HepG2 (cell line): ENCODE data around the gene S1PR5. TPM values are rescaled to one million over a fixed set of nuclear protein-coding genes. Genes with fewer than 3 reads are reported as not detected.

ENCODE experiments used
- CBX5 ChIP-seq: sonication (generic); formaldehyde crosslinking; IDR thresholded peaks from 2 replicates; pipeline ENCODE4 v1.4.0; 2020; ENCODE audit warnings: missing genetic modification reagents, borderline replicate concordance
- CHCHD3 ChIP-seq: sonication (generic); formaldehyde crosslinking; IDR thresholded peaks from 2 replicates; pipeline ENCODE4 v1.8.0; 2022; ENCODE audit warnings: mild to moderate bottlenecking, missing genetic modification reagents, moderate library complexity
- ELF4 ChIP-seq: sonication (generic); formaldehyde crosslinking; IDR thresholded peaks from 2 replicates; pipeline ENCODE4 v1.5.0; 2020; ENCODE audit warnings: missing genetic modification reagents, mild to moderate bottlenecking, moderate library complexity, borderline replicate concordance
- HES4 ChIP-seq: sonication (generic); formaldehyde crosslinking; IDR thresholded peaks from 2 replicates; pipeline ENCODE4 v1.9.0; 2021; ENCODE audit warnings: mild to moderate bottlenecking, missing genetic modification reagents, borderline replicate concordance
- HMG20A ChIP-seq: IDR thresholded peaks from 2 replicates; pipeline ENCODE4 v1.6.1; 2016; ENCODE audit warnings: borderline replicate concordance
- KDM5A ChIP-seq: fragments of 200-600 bp; sonication (generic); IDR thresholded peaks from 2 replicates; pipeline ENCODE4 v1.7.0; 2018; ENCODE audit warnings: antibody characterized with exemption, mild to moderate bottlenecking, low read length, borderline replicate concordance
- KLF6 ChIP-seq: IDR thresholded peaks from 2 replicates; pipeline ENCODE4 v1.8.0; 2016; ENCODE audit warnings: missing biosample characterization, missing genetic modification reagents
- MXD4 ChIP-seq: IDR thresholded peaks from 2 replicates; pipeline ENCODE4 v1.6.1; 2016; ENCODE audit warnings: mild to moderate bottlenecking, missing biosample characterization, missing genetic modification reagents
- NONO ChIP-seq, 2 experiments: fragments of 450-650 bp in 1 of 2; sonication (generic) in 1 of 2; formaldehyde crosslinking in 1 of 2; IDR thresholded peaks in 1 of 2; conservative IDR thresholded peaks in 1 of 2; 2 replicates each; pipeline versions ENCODE4 v1.6.1 to v1.8.0; 2017 to 2022; ENCODE audit warnings: mild to moderate bottlenecking in 1 of 2, missing genetic modification reagents in 1 of 2, moderate library complexity in 1 of 2
- PAX8 ChIP-seq: sonication (generic); formaldehyde crosslinking; IDR thresholded peaks from 2 replicates; pipeline ENCODE4 v1.8.0; 2022; ENCODE audit warnings: mild to moderate bottlenecking, missing genetic modification reagents, borderline replicate concordance
- REL ChIP-seq: sonication (generic); formaldehyde crosslinking; conservative IDR thresholded peaks from 2 replicates; pipeline ENCODE4 v1.8.0; 2022; ENCODE audit warnings: mild to moderate bottlenecking, missing genetic modification reagents, moderate library complexity
- RFXAP ChIP-seq: sonication (generic); formaldehyde crosslinking; IDR thresholded peaks from 2 replicates; pipeline ENCODE4 v1.4.0; 2020; ENCODE audit warnings: missing genetic modification reagents, borderline replicate concordance
- THAP11 ChIP-seq: IDR thresholded peaks from 2 replicates; pipeline ENCODE4 v1.6.1; 2016; ENCODE audit warnings: missing biosample characterization, missing genetic modification reagents
- TRIM24 ChIP-seq: sonication (generic); formaldehyde crosslinking; IDR thresholded peaks from 2 replicates; pipeline ENCODE4 v1.8.0; 2022; ENCODE audit warnings: mild to moderate bottlenecking, missing genetic modification reagents
- YEATS4 ChIP-seq: sonication (generic); formaldehyde crosslinking; IDR thresholded peaks from 2 replicates; pipeline ENCODE4 v1.4.0; 2020; ENCODE audit warnings: missing genetic modification reagents, borderline replicate concordance
- ZBTB3 ChIP-seq: sonication (generic); formaldehyde crosslinking; IDR thresholded peaks from 2 replicates; pipeline ENCODE4 v1.4.0; 2020; ENCODE audit warnings: low read depth, mild to moderate bottlenecking, moderate library complexity, missing genetic modification reagents, borderline replicate concordance
- ZBTB7A ChIP-seq: sonication (generic); formaldehyde crosslinking; IDR thresholded peaks from 2 replicates; pipeline ENCODE4 v1.8.0; 2022; ENCODE audit warnings: mild to moderate bottlenecking, missing genetic modification reagents
- ZNF10 ChIP-seq: sonication (generic); formaldehyde crosslinking; IDR thresholded peaks from 2 replicates; pipeline ENCODE4 v1.4.0; 2020; ENCODE audit warnings: mild to moderate bottlenecking, low read depth, missing genetic modification reagents, borderline replicate concordance
- ZNF101 ChIP-seq: sonication (generic); formaldehyde crosslinking; IDR thresholded peaks from 2 replicates; pipeline ENCODE4 v1.4.0; 2020; ENCODE audit warnings: mild to moderate bottlenecking, low read depth, missing genetic modification reagents, borderline replicate concordance
- ZNF605 ChIP-seq: sonication (generic); formaldehyde crosslinking; IDR thresholded peaks from 2 replicates; pipeline ENCODE4 v1.8.0; 2022; ENCODE audit warnings: mild to moderate bottlenecking, missing genetic modification reagents
- ZNF891 ChIP-seq: sonication (generic); formaldehyde crosslinking; IDR thresholded peaks from 2 replicates; pipeline ENCODE4 v1.5.0; 2020; ENCODE audit warnings: mild to moderate bottlenecking, missing genetic modification reagents
- ZSCAN29 ChIP-seq: sonication (generic); formaldehyde crosslinking; conservative IDR thresholded peaks from 2 replicates; pipeline ENCODE4 v1.4.0; 2020; ENCODE audit warnings: mild to moderate bottlenecking, missing genetic modification reagents
- polyA plus RNA-seq, 8 experiments: library from polyadenylated mRNA; depleted of rRNA in 3 of 8; stranded (reverse) in 7 of 8; unstranded in 1 of 8; fragments of >200 nt; fragmentation: Illumina TruSeq in 4 of 8; extraction: Trizol in 4 of 8; gene quantifications; 2 replicates each; pipeline versions ENCODE4 v1.2.1 to v1.2.3, GENCODE V29; 2011 to 2016; ENCODE audit warnings: low read depth in 4 of 8, missing spikeins in 1 of 8, mixed read lengths in 1 of 8; ENCODE audit not compliant: insufficient read depth in 1 of 8
- total RNA-seq, 5 experiments: library from RNA; depleted of rRNA; stranded (reverse); fragments of >200 nt; fragmentation: Illumina TruSeq; extraction: Trizol; gene quantifications; 2 replicates each; pipeline ENCODE4 v1.2.3, GENCODE V29; 2016; ENCODE audit warnings: low read depth in 1 of 5
- TF ChIP-seq, protein P1 (sequence below): sonication (generic); formaldehyde crosslinking; IDR thresholded peaks from 2 replicates; pipeline ENCODE4 v1.4.0; 2020; ENCODE audit warnings: missing genetic modification reagents
- TF ChIP-seq, protein P2 (sequence below): sonication (generic); formaldehyde crosslinking; IDR thresholded peaks from 2 replicates; pipeline ENCODE4 v1.5.0; 2020; ENCODE audit warnings: missing genetic modification reagents
- TF ChIP-seq, protein P3 (sequence below): sonication (generic); formaldehyde crosslinking; IDR thresholded peaks from 2 replicates; pipeline ENCODE4 v1.4.0; 2020; ENCODE audit warnings: missing genetic modification reagents, borderline replicate concordance

The S1PR5 gene
- total and polyA plus RNA-seq, 2 of the 13 experiments (the other 11 are each of a cell fraction or from before 2014, with no cell fraction given), result 0.04 TPM; not detected in 1

DNA sequence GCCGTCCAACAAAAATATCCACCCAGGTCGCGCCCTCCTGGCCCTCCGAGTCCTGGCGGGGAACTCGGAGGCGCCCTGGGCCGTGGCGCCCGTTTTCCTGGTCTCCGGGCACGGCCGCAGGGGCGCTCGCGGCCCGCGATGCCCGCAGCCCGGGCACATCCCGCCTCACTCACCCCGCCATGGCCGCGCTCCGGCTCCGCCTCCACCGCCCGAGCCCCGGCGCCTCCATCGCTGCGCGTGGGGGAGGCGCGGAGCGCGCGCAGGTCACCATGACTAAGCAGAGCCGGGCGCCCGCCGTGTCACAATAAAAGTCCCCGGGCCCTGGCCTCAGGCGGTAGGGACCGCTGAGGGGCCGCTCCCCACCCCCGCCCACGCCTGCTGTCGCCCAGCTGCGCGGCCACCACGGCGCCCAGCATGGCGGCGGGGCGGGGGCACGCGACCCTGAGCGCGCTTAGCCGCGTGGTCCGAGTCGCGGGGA is 14.7 kb downstream of the S1PR5 start (continued):
- TF ChIP-seq, protein P1, sequence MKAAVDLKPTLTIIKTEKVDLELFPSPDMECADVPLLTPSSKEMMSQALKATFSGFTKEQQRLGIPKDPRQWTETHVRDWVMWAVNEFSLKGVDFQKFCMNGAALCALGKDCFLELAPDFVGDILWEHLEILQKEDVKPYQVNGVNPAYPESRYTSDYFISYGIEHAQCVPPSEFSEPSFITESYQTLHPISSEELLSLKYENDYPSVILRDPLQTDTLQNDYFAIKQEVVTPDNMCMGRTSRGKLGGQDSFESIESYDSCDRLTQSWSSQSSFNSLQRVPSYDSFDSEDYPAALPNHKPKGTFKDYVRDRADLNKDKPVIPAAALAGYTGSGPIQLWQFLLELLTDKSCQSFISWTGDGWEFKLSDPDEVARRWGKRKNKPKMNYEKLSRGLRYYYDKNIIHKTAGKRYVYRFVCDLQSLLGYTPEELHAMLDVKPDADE (CRISPR knock-in tag), result no peak
- TF ChIP-seq HES4 (CRISPR knock-in tag), result no peak
- no peak for TF ChIP-seq CHCHD3 (CRISPR knock-in tag)
- TF ChIP-seq ZNF605, result no peak; the same call in 1 of the 2 replicates
- TF ChIP-seq ZNF10 (CRISPR knock-in tag), result no peak
- peak; percentile 77 for TF ChIP-seq THAP11 (CRISPR knock-in tag)
- TF ChIP-seq MXD4, result peak; percentile 59; the same call in 1 of the 2 replicates
- TF ChIP-seq KDM5A, result no peak
- TF ChIP-seq KLF6 (CRISPR knock-in tag), result peak; percentile 80; the same call in 1 of the 2 replicates
- no peak for TF ChIP-seq RFXAP
- TF ChIP-seq PAX8, result no peak
- no peak for TF ChIP-seq NONO (IDR thresholded peaks at IDR 0.05)
- TF ChIP-seq NONO (CRISPR knock-in tag; conservative IDR thresholded peaks at IDR 0.05), result peak; percentile 87; the same call in 1 of the 2 replicates
- TF ChIP-seq, protein P2, sequence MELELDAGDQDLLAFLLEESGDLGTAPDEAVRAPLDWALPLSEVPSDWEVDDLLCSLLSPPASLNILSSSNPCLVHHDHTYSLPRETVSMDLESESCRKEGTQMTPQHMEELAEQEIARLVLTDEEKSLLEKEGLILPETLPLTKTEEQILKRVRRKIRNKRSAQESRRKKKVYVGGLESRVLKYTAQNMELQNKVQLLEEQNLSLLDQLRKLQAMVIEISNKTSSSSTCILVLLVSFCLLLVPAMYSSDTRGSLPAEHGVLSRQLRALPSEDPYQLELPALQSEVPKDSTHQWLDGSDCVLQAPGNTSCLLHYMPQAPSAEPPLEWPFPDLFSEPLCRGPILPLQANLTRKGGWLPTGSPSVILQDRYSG (CRISPR knock-in tag), result no peak
- peak; percentile 63; the same call in 1 of the 2 replicates for TF ChIP-seq ZBTB7A (CRISPR knock-in tag)
- no peak for TF ChIP-seq CBX5 (CRISPR knock-in tag)
- TF ChIP-seq ZSCAN29 (CRISPR knock-in tag), result peak; percentile 50; the same call in 1 of the 2 replicates
- no peak for TF ChIP-seq ELF4 (CRISPR knock-in tag)
- peak; percentile 60; the same call in 1 of the 2 replicates for TF ChIP-seq REL
- TF ChIP-seq, protein P3, sequence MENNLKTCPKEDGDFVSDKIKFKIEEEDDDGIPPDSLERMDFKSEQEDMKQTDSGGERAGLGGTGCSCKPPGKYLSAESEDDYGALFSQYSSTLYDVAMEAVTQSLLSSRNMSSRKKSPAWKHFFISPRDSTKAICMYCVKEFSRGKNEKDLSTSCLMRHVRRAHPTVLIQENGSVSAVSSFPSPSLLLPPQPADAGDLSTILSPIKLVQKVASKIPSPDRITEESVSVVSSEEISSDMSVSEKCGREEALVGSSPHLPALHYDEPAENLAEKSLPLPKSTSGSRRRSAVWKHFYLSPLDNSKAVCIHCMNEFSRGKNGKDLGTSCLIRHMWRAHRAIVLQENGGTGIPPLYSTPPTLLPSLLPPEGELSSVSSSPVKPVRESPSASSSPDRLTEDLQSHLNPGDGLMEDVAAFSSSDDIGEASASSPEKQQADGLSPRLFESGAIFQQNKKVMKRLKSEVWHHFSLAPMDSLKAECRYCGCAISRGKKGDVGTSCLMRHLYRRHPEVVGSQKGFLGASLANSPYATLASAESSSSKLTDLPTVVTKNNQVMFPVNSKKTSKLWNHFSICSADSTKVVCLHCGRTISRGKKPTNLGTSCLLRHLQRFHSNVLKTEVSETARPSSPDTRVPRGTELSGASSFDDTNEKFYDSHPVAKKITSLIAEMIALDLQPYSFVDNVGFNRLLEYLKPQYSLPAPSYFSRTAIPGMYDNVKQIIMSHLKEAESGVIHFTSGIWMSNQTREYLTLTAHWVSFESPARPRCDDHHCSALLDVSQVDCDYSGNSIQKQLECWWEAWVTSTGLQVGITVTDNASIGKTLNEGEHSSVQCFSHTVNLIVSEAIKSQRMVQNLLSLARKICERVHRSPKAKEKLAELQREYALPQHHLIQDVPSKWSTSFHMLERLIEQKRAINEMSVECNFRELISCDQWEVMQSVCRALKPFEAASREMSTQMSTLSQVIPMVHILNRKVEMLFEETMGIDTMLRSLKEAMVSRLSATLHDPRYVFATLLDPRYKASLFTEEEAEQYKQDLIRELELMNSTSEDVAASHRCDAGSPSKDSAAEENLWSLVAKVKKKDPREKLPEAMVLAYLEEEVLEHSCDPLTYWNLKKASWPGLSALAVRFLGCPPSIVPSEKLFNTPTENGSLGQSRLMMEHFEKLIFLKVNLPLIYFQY (CRISPR knock-in tag), result peak; percentile 49; the same call in 1 of the 2 replicates
- TF ChIP-seq HMG20A (CRISPR knock-in tag), result no peak
- no peak for TF ChIP-seq TRIM24
- peak; percentile 95 for TF ChIP-seq YEATS4 (CRISPR knock-in tag)
- TF ChIP-seq ZNF101, result peak; percentile 39; the same call in 1 of the 2 replicates
- peak; percentile 53; the same call in 1 of the 2 replicates for TF ChIP-seq ZBTB3 (CRISPR knock-in tag)
- no peak for TF ChIP-seq ZNF891 (CRISPR knock-in tag)
